Left renal pelvis (tissue), 4 donors: Measurements from ENCODE around the gene SYK. TPM values are rescaled to one million over a fixed set of nuclear protein-coding genes. Genes with fewer than 3 reads are reported as not detected.
"Not testable (repeated sequence)": the region's sequence is repeated elsewhere in the genome, so short reads cannot be mapped to it uniquely, and the experiment has no call there.

Source experiments
- DNase-seq, 4 donors: peaks; one replicate each; pipeline ENCODE4 v3.0.0-alpha.2; 2013; ENCODE audit warnings: low read depth in 4 of 4, low spot score in 3 of 4
- polyA plus RNA-seq, 4 donors: library from polyadenylated mRNA; unstranded; fragments of 120-200 nt; gene quantifications; one replicate each; pipeline ENCODE4 v1.2.1, GENCODE V29; 2013; ENCODE audit not compliant: insufficient read length in 4 of 4

SYK gene
- polyA plus RNA-seq, 4 donors: 9.1 to 29.5 (median 28.5) TPM

DNA sequence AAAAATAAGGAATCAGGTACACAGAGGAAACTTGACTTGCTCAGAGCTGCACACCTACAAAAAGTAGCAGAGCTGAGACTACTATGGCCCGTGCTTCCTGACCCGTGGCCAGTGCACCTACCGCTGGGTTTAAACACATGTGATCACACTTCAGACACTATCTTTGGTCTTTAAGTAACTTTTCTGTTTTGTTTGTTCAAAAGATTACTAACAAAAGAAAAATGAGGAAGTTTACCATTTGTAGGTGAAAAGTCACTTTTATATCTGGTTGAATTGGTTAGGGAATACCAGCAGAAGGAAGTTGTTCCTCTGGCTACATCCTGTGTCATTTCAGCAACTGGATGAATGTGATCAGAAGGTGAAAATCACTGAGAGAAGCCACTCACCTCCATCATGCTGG lies 6.5 kb upstream of the SYK start:
- no peak for DNase-seq

DNA sequence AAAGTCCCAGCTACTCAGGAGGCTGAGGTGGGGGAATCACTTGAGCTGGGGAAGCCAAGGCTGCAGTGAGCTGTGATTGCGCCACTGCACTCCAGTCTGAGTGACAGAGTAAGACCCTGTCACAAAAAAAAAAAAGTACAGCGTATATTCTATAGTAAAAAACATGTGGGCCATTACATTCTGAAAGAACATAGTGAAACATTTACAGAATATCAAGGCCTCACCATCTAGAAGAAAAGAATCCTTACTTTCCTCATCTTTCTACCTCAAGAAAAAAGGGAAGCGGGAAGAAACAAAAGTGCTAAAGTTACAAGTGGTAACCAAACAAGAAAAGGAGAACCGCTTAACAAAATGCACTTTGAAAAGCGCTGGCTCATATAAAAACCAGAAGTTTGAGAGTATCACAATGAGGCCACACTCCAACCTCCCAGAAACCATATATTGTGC lies 5.7 kb upstream of the SYK start:
- no peak for DNase-seq

GRCh38 chr9:90799271-90799852 lies 2.3 kb upstream of the SYK start:
- DNase-seq: no peak

DNA sequence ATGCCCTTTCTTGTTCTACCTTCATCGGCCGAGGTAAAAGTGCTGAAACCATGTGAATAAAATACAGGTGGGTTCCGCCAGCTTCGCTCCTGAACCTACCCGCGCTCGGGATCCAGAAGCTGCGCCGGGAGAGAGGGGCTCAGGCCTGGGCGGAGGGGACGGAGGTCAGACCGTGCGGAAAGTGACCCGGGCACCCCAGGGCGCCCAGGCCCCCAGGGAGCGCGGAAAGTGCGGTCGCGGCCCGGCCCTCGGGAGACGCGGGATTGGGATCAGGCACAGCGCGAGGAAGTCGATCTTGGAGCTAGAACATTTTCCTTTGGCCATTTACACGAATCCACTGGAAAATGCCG lies 329 bp downstream of the SYK start:
- DNase-seq: no peak

DNA sequence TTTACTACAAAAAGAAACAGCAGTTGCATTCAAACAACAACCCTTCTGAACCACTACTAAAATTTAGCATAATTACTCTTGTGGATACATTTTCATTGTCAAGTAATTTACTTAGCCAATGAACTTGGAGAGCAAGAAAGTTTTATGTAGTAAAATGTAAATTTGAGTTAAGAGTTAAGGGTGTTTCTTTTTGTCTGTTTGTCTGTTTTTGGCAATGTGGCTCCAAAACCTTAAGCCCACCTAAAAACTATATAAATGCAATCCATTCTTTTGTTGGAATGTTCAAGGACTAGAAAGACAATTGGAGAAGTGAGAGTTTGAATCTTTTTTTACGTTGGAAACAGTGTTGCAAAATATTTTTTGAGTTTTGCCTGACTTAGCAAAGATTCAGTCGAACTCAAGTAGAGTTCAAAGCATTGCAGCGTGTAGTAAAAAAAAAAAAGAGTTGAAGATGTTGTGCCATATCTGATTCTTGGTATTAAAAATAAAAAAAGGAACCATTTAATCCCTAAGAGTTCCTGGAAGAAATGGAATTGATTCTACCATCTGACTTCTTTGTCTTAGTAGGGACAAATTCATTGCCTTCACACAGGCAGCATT lies 867 bp downstream of the SYK start:
- DNase-seq: no peak

DNA sequence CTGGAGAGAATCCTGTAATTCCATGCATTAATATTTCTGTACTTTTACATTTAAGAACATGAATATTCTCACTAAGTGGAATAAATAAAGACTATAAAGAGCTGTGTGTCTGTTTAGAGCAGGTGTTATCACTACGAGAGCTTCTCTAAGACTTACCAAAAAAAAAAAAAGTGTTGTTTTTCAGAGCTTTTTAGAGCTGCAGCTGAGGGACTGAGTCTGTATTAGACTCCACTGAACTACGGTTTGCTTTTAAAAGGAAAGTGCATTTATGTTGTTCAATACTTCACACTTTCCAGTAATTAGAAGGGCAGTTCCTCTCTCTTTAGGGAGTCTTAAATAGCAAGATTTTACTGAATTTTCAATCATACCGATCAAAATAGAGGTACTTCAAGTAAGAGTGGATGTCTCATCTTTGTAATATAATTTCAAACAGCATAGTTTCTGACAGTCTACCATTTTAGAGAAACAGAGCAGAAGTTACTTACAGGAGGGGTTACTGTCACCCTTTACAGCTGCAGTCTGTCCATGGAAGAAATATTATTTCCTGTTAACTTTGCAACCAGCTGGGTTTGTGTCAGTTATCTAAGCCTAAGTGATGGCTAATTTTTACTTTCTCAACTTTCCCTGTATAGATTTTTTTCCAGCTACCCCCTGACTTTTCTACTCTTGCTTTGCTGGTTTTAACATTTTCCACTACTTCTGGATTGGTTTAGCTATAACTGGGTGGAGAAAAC lies 2.4 kb downstream of the SYK start:
- DNase-seq: no peak

GRCh38 chr9:90805006-90805996 lies 3.7 kb downstream of the SYK start:
- no peak for DNase-seq

- no peak for DNase-seq
Measured at GRCh38 chr9:90807006-90807405, 5.4 kb downstream of the SYK start.

GRCh38 chr9:90808398-90808797 lies 6.8 kb downstream of the SYK start:
- DNase-seq: no peak

DNA sequence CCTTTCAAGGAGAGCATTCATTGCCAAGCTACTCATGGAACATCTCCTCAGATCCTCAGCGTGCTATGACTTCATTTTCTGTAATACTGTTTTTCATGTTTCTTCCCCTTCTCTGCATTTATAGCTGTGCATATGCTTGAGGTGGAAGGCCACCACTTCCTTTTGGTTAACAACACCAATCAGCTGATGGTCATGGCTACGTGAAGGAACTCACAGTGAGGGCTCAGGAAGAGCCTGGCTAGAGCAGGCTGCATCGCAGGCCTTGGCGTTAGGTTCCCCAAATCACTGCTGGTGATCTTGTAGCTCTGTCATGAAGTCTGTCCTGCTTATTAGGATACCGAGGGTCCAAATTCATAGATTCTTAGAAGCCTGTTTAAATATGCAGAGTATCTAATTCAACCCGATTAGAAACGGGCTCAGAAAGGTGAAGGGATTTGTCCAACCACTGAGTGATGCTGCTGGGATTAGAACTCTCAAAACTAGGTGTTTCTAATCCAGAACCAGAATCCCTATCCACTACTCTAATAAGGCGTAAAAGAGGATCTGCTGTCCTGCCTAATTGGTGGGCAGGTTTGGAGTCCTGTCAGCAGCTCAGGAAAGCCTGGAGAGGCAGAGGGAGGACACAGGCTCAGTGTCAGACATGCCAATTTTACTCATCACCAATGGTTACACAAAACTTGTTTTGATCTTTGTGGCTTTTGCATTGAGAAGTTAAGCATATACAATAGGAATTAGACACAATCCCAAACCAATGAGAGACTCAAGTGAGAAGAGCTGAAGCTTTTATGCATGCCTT lies 7.5 kb downstream of the SYK start:
- DNase-seq: no peak

DNA sequence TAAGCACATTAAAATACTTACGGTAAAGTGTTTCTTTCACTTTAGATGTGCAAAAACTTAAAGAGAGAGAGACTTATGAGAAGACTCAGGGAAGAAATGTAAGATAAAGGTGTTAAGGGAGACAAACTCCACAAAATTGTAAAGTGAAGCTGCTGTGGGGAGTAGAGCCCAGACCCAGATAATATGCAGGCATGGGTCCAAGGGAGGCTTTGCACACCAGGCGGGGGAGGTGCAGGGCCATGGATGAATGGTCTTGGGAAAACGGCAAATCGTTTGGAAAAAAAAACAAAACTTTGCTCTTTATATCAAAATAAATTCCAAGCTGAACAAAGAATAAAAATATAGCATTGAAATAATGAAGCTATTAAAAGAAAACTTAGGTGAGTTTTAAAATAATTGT lies 9.1 kb downstream of the SYK start:
- no peak for DNase-seq

DNA sequence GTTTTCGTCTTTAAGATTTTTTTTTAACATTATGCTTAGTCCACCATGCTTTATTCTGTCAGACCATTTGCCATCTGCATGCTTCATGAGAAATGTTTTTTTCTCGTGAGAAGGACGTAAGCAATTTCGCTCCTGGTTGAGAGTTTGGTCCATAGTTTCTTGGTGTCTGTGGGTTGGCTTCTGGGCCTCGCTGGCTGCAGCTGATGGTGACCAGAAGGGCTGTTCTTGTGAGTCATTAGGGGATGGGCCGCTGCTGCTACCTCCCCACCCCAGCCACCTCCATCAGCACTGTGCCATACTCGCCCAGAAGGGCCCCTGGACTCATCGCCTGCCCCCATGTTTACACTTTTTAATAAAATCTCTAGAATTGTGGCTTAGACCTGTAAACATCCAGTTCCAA lies 11.4 kb downstream of the SYK start:
- no peak for DNase-seq

- DNase-seq: no peak
Measured at GRCh38 chr9:90813523-90813922, 11.9 kb downstream of the SYK start.

DNA sequence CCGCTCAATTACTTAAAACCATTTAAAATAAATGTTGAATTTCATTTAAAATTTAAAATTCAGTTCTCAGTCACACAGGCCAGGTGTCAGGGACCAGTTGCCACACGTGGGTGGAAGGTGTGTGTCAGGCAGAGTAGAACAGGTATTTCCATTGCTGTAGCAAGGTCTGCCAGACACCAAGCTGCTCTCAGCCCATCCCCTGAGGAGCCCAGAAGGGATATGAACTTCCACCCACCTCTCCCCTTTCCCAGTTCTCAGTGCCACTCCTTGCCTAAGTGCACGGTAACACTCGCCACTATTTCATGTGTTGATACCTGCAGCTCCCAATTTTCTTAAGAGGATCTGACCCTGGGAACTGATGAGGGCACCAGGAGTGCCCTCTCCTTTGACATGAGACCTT lies 12.7 kb downstream of the SYK start:
- DNase-seq: no peak

DNA sequence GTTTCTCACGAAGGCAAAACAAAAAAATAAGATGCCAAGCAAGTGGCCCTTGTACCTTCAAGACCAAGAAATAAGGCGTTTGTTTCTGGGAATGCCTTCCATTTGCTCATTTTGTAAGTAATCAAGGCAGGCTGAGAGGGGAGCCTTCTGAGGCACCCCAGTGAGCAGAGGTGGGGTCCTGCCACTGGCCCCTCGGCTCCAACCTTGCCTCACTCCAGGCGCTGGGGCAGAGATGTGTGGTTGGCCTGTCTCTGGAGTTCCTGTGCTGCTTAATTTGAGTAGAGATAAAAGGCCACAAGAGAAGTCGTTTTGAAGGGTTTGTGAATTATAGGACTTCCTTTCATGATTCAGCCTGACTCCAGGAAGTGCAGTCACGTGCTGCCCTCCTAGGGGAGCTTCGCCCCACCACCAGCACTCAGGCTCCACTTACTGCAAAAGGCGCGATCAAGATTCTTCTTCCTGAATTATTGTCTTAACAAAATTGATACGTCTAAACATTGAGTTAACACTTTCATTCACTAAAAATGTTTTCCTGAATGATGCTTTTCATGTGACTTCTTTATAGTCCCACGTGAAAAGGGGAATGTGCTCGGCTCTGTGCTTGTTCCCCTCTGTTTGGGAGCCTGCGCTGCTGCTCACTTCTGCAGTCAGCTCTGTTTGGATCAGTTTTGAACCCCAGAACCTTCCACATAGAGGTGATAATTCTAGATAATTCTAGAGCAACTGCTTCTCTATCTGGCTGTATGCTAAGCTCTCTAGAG lies 13.7 kb downstream of the SYK start:
- DNase-seq: no peak

GRCh38 chr9:90815944-90816357 lies 14.3 kb downstream of the SYK start:
- DNase-seq: no peak

DNA sequence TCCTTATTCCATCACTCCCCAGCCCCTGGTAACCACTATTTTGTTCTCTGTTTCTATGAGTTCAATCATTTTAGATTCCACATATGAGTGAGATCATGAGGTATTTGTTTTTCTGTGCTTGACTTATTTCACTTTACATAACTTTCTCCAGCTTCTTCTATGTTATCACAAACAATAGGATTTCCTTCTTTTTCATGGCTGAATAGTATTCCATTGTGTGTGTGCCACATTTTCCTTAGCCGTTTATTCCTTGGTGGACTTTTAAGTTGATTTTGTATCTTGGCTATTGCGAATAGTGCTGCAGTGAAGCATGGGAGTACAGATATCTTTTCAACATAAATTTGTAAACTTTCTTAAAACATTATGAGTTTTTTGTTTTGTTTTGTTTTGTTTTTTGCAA lies 15.1 kb downstream of the SYK start:
- DNase-seq: no peak

GRCh38 chr9:90818279-90818678 lies 16.7 kb downstream of the SYK start:
- DNase-seq: peak in 1 of 4 donors; percentile 41

DNA sequence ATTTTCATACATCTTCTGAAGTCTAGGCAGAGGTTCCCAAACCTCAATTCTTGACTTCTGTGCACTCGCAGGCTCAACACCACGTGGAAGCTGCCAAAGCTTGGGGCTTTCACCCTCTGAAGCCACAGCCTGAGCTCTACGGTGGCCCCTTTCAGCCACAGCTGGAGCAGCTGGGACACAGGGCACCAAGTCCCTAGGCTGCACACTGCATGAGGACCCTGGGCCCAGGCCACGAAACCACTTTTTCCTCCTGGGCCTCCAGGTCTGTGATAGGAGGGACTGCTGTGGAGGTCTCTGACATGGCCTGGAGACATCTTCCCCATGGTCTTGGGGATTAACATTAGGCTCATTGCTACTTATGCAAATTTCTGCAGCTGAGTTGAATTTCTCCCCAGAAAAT lies 18.8 kb downstream of the SYK start:
- DNase-seq: not testable (repeated sequence)

- DNase-seq: not testable (repeated sequence)
Measured at GRCh38 chr9:90821236-90821635, 19.6 kb downstream of the SYK start.
